Fibroblast of skin of abdomen (primary cell): ENCODE results near the gene PPP1R18.
A peak's percentile ranks its signal among the peaks of the same experiment; 100 is the strongest.

ENCODE experiments used
- DNase-seq: peaks from one replicate; pipeline ENCODE4 v3.0.0-alpha.2; 2013

Gene PPP1R18

DNA sequence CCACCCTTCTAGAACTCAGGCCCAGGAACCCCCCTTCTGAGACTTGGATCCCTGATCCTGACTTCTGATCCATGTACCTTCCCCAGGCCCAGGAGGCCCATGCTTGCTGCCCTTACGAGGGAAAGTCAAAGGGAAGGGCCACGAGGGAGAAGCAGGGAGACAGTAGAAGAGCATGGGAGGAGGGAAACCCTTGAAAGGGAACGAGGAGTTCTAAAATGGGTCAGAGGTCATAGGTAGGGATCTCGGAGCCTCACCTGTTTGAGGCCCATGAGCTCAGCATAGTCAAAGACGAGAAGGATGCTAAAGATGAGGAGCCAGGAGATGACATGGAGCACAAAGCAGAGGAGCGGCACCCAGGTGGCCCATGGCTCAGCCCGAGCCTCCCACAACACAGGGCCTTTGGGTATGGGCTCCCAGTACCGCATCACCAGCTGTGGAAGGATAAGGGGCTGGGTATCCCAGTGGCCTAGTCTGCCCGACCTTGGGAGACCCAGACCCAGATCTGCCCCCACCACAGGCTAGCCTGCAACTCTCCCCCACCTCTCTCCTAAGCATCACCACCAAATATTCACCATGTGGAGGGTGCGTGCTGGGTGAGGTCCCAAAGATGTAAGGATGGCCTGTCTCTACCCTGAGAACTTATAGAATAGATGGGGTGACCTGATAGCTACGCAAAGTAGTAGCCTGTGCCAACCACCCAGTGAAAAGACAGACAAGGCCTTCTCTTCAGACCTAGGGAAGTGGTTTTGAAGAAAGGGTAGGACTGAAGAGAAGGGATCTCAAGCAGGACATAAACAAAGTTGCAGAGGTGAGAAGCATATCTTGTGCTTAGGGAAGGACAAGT is 2.8 kb upstream of the PPP1R18 start:
- no peak for DNase-seq

DNA sequence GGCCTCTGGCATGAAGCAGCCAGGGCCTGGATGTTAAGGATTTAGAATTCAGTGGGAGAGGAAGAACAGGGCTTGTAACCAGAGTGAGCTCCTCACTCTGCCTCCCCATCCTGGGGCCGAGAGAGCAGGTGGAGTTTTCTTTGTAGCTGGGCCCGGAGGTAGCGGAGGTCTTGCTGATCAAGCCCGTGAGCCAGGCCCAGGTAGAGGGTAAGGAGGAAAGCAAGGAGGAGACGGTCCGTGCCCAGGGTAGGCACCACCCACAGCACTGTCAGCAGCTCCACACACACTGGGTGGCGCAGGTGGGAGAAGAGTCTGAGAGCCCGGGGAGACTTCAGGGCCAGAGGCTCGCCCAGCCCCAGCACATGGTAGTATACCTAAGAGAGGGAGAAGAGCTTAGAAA is 2.1 kb upstream of the PPP1R18 start:
- DNase-seq: no peak

DNA sequence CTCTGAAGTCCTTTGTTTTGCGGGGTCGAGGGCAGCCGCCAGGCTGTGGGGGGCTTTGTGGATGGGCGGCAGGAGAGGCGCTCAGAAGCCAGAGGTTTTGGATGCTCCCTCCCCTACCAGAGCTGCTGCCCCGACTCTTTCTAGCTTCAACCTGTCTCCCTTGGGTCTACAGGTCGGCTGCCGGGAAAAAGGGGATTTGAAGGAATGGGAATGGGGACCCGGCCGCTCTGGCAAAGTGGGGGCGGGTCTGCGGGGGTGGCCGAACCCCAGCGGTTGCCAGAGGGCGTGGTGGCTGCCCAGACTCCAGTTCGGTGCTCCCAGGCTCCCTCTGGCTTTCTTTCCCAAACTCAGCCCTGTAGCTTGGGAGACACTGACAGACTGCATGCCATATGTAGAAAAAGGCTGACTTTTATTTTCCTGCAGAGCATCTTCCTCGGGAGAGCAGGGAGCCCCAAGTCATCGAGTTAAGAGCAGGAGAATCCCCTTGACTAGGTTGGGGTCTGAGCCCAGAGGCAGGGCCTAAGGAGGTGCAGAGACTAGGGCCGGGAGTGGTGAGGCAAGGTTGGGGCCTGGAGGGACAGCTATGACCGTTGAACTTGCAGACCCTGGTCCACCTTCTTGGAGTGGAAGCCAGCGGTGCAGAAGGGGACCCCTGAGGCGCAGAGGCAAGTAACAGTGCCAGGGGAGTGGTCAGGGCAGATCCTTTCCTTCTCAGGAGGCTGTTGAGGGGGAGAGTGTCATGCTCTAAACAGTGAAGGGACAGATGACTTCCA is 1.4 kb upstream of the PPP1R18 start:
- peak; percentile 47 for DNase-seq

DNA sequence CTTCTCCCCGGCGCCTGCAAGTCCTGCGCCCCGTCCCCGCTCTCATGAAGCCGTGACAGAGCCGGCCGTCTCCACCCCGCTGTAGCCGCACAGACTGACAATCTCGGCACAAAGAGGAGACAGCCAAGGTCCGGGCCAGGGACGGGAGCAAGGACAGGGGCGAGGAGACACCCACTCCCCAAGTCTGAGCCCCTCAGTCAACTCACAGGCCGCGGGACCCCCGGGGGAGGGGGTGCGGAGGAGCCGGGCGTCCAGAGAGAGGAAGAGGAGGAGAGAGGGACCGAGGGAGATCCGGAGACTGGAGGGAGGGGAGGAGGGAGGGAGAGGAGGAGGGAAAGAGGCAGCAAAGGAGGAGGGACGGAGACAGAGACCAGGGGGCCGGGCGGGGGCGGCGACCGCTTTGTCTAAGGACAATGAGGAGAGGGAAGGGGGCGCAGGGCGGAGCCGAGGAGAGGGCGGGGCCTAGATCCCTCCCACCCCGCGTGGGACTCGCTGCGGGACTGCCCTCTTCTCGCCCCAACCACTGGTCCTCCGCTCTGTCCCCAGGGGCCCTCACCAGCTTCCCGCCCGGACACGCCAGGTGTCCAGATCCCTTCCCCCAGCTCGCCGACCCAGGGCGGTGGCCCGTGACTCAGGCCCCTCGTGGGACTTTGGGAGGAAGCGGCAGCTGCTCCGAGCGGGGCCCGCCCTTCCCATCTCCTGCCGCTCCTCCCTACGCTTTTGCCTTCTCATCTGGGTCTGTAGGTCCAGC is 638 bp upstream of the PPP1R18 start:
- peak; percentile 97 for DNase-seq

DNA sequence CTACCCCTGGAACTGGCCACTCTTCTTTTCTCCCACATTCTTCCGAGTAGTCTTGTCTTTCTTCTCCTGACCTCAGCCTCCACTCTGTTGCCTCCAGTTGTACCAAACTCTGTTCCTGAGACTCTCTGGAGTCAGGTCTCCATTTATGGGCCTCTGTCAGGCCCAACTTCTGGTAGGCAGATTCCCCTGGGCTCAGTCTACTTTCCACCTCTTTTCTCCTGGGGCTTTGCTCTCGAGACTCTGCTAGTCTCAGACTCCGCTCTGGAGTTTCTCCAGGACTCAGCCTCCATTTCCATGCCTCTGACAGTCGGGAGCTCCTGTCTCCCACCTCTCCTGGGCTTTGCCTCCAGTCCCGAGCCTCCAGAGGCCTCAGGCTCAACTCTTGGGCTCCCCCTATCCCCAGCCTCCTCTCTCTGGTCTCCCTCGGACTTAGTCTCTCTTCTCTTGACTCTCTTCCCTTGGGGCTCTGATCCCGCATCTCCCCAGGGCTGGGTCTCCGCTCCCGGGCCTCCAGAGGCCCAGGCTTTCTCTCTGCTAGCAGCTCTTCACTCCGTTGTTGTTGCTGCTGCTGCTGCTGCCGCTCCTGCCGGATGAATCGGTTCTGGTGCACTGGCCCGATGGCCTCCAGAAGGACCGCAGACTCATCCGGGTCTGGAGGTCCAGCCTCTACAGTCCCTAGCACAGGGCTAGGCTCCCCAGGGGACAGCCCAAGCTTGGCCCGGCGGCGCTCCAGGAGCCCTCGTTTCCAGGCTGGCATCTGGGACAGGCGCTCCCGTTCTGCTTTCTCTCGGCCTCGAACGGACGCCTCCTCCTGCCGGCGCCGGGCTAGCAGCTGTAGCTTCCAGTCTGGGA is 1.1 kb downstream of the PPP1R18 start:
- peak; percentile 25 for DNase-seq

DNA sequence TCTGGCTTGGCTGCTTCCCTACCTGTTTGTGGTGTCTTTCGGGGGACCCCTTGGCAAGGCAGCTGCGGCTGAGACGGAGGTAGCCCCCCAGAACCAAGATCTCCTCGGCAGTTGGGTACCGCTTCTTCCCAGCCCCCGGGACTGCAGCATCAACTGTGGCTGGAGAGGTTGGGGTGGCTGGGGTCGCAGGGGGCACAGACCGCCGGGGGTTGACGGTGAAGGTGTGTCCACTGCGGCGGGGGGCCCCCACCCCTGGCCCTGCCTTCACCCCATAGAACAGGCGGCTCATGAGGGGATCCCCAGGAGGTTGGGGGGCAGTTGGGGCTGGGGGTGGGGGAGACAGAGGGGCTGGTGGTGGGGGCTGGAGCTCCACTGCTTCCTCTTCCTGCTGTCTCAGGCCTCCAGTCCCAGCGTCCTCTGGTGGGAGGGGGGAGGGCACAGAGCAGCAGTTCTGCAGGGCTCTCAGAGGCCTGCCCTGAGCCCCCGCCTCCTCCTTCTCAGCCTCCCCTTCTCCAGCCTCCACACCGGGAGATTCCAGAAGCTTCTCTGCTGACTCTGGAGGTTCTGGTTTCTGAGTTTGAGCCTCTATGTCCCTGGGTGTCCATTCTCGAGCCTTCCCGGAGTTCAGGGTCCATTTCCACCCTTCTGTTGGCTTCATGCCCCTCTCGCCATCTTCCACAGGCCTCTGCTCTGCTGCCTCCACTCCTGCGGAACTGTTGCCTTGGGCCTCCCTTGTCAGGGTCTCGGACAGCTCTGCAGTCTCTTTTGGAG is 1.9 kb downstream of the PPP1R18 start:
- DNase-seq: peak; percentile 42

DNA sequence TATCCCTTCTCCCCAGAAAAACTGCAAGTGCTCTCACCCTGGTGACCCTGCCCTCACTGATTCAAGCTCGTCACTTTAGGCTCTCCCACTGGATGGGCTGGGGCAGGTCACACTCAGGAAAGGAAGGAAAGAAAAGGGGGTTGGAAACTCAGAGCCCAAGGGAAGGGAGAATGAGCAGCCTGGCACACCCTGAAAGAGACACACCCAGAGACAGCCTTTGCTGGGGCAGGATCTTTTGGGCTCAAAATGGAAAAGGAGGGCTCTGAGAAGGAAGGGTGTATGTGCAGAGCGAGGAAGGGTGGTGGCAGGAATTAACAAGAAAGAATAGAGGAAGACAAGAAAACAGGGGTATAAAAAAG is 2.5 kb downstream of the PPP1R18 start:
- DNase-seq: no peak

DNA sequence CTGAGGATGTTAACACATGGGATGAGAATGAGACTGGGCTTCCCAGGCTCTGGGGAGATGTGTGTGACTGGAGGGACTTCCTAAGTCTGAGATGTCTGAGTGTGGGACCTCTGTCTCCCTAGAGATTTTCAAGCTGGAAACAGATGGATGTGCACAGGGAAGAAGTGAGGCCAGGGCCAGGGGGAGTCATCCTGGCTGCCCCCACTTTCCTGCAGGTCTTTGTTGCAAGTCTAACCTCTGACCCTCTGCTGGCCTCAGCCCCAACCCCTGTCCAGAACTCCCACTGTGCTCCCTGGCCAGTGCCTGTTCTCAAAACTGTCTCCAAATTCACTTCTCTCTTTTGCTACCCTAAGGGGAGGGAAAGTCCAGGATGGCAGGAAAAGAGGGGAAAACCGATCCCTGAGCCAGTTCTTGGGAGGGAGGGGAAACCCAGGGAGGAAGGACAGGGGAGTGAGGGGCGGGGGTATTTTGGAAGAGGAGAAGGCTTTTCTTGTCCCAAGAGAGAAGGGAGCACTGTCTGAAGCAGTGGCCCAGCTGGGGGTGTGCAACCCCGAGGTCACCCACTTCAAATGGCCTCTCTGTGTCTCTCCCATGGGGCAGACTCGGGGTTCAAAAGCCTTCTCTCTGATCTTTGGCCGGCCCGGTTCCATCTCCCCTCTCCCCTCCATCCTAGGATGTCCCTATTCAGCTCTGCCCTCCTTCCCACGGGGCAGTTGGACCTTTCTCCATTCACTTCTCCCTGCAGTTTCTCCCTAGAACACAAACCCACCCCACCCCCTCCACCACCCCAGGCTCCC is 3.1 kb downstream of the PPP1R18 start:
- DNase-seq: no peak

DNA sequence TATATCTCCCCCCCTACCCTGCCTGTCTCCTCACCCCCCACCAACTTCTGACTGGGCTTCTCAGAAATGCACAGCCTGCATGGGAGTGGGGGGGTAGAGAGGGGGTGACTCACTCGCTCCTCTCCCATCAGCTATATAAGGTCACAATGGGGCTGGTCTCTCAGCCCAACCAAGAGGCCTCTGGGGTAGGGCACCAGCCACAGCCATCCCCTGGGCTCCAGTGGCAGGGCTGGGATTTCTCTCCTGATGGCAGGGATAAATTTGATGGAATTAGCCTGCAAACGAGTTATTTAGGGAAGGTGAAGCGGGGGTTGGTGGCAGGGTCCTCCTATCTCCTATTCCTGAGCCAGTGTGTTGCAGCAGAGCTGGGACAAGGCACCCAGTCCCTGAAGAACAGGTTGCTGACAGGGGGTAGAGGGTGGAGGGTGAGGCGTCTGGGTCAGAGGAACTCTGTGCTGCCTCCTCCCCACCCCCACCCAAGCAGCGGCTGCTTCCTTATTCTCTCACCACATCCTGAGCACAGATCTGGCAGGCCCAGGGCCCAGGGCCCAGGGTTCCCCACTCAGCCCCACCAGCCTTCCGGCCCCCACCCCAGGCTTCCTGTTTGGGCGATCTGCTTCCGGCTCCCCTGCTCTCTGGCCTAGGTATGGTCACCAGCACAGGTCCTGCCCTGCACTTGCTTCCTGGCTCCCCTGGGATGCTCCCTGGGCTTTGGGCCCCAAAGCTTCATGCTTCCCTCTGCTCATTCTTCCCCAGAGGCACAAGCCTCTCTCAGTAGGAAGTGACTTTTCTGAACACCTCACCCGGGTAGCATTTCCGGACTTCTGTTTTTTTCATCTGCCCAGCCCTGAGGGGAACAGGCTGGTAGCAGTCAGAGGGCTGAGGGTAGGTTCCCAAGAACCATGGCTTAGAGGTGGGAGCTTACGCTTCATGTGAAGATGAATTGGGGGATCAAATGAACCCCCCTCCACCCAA is 4.0 kb downstream of the PPP1R18 start:
- DNase-seq: peak; percentile 95

DNA sequence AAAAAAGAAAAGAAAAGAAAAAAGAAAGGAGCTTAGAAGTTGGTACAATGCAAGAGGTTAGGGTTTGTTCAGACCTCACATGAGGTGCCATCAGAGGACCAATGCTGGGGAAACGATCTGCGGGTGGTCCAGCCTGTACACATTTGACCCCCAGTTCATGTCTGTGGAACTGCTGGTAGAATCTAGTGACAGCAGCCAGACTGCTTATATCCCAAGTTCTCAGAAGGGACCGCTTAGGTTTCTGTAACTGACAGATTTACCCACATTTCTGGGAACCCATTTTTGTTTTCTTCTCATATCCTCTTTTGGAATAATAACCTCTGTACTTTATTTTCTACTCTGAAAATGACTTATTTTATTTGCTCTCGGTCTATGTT is 4.7 kb downstream of the PPP1R18 start:
- no peak for DNase-seq

DNA sequence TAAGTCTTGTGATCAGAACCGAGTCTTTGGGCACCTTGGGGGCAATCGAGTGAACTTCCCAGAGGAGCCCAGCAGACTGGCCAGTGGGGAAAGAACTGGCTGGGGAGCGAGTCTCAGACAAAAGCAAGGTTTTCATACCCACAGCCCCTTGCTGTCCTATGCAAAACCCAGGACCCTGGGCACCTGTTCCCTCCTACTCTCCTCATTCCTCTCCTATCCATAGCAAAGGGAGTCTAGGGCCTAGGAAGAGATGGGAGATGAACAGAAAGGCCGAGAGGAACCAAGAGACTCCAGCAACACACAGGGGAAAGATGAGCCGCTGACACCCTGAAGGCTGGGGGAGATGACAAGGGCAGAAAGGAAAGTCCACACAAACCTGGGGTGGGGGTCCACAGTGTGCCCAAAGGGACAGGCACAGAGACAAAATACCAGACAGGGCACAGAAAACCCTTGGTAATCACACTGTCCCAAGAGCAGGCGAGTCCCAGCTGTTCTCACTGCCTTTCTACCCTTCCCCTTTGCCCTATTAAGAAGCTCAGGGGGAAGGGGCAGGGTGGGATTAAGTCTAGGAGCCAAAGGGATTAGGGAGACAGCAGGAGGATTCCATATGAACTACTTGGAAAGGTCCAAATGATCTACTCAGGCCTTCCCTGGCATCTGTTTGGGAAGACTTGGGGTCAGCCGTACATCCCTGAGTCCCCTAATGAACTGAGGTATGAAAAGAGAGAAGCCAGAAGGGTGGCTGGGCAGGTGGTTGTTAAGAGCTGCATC is 6.5 kb downstream of the PPP1R18 start:
- no peak for DNase-seq

DNA sequence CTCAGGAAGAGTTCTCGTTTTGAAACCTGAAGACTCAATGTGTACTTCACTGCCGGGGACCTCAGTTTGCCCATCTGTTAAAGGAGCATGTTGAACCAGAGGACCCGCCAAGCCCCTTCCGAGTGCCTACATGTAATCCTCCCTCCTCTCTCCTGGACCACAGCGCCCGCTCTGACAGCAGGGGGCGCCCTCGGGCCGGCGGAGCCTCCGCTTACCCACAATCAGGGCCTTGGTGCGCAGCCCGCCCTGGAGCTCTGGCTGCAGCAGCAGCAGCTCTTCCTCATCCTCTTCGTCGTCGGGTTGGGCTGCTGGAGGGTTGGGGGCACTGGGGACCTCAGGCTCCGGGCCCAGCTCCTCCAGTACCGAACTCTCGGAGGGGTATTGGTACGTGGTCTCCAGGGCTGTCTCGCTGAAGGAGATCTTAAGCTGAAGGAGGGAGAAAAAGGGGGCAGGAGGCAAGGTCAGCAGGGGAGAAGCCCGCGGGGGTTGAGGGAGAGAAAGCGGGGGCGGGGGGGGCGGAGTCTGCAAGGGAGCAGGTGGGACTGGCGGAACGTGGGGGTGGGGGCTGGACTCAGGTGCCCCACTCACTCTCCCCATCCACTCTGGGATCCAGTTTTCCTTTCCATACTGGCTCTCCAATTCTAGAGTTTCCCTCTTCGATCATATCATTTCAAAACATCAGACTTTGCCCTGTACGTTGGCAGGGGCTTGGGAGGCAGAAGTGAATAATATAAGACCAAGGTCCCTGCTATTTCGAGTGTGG is 7.3 kb downstream of the PPP1R18 start:
- peak; percentile 68 for DNase-seq

DNA sequence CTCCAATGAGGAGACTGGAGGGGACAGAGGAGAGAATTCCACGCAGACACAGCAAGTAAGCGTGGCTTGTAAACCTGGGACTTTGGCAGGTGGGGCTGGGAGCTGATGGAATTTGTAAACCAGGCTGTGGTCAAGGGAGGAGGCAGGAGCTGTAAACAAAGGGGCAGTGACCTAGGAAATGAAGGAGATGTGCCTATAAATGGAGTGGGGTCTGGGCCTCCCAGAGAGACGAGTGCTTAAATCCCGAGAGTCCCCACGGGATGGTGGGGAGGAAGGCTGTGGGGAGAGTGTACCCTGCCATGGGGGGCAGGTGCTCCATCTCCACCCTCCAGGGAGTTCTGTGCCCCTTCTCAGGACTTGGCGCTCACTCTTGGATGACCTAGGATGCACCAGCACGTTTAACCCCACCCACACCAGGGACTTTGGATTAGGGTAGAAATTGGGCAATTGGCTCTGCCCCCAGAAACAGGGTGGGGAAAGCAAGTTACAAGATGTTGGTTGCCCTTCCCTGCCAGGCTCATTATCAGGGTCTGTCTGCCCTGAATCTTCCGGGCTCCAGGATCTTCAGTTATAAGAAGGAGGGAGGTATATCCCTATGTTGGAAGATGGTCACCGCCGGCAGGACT is 9.7 kb downstream of the PPP1R18 start:
- DNase-seq: no peak

DNA sequence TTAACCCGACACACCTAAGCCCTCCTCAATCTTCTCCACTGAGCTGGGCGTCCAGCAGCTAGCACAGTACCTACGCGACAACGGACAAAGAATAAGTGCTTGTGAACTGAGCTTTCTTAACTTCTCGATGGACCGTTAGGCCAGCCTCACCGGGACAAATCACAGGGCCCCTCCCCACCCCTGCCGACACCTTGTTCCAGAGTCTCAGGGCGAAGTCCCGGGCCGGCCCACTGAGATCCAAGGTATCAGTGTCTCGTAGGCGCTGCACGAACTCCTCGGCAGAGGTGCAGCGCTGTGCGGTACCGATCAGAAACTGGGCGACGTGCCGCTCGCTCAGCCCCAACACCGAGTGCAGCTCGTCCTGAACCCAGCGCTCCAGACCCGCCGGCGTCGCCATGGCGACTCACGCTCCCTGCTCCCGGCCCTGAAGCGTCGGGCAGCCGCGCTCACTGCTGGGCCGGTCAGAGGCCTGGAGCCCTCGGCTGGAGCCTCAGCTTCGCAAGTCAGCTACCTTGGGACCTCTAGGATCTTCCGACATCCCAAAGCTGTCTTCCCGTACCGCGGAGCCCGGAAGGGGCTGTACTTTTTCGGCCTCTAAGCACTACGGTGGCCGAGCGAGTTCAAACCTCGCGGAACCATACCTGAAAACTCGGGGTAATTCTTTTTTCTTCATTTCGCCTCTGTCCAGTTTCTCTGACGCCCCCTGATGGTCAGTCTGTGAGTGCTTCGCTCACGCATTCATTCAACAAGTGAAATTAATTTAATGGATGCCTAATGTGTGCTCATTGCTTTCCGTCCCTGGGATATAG is 13.8 kb downstream of the PPP1R18 start, which contains the start of gene DHX16:
Gene DHX16 (minus strand): TSS at position 562 of the 809 bp plus-strand sequence. CDS start 165 bp downstream, at position 397.
- DNase-seq: peak; percentile 98

DNA sequence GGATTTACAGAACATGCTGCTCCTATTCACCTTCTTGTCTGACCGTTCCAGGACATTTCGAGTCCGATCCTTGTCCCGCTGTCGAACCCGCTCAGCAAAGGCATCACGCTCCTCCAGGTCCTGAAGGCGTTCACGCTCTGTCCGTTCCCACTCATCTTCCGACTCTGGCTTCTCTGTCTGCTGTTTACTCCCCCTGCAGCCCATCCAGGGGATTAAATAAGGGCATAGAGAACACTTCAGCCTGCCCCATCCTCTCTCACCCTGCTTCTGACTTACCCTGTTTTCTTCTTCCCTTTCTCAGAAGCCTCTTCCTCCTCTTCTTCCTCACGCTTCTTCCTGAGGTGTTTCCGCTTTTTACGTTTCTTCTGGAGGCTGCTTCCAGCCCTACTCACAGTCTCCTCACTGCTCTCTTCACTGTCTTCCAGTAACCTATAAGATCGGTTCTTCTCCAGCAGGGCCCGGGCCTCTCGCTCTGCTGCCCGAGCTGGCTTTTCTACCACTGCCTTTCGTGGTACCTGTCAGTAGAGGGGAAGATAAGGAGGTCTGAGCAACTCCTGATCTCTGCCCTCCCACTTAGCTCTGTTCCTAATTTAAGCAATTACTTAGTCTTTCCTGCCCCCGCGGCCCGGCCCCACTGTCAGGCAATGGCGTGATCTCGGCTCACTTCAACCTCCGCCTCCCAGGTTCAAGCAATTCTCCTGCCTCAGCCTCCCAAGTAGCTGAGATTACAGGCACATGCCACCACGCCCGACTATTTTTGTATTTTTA is 15.5 kb downstream of the PPP1R18 start:
- no peak for DNase-seq
